ENCODE data around the gene PDIA5.

DNA sequence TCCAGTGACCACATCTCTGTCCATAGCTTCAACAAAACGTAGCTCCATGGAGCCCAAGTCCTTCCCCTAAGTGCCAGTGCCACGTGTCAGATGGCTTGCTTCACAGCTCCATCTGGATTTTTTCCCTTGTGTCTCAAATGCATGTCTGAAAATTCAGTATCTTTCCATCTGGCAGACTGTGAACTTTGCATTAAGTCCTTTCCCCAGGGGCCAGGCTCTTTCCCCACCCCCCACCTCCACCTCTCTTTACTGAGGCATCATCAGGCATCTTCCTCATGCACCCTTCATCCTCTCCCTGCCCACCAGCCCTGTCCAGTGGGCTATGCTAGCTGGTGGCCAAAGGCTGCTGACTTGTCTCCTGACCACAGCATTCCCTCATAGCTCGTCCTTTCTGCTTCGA, 53.7 kb downstream of the PDIA5 start:
- TF ChIP-seq, protein P1, sequence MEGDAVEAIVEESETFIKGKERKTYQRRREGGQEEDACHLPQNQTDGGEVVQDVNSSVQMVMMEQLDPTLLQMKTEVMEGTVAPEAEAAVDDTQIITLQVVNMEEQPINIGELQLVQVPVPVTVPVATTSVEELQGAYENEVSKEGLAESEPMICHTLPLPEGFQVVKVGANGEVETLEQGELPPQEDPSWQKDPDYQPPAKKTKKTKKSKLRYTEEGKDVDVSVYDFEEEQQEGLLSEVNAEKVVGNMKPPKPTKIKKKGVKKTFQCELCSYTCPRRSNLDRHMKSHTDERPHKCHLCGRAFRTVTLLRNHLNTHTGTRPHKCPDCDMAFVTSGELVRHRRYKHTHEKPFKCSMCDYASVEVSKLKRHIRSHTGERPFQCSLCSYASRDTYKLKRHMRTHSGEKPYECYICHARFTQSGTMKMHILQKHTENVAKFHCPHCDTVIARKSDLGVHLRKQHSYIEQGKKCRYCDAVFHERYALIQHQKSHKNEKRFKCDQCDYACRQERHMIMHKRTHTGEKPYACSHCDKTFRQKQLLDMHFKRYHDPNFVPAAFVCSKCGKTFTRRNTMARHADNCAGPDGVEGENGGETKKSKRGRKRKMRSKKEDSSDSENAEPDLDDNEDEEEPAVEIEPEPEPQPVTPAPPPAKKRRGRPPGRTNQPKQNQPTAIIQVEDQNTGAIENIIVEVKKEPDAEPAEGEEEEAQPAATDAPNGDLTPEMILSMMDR (IDR thresholded peaks at IDR 0.05; ENCODE audit: low read depth, low read length, poor library complexity, severe bottlenecking), result no peak
- no peak for TF ChIP-seq EZH2phosphoT487 (IDR thresholded peaks at IDR 0.05; ENCODE audit: borderline replicate concordance, low read length)
